ENCODE results near the gene FAM163A.

GRCh38 chr1:179707406-179707805, 35.7 kb upstream of the FAM163A start:
- TF ChIP-seq, protein P1, sequence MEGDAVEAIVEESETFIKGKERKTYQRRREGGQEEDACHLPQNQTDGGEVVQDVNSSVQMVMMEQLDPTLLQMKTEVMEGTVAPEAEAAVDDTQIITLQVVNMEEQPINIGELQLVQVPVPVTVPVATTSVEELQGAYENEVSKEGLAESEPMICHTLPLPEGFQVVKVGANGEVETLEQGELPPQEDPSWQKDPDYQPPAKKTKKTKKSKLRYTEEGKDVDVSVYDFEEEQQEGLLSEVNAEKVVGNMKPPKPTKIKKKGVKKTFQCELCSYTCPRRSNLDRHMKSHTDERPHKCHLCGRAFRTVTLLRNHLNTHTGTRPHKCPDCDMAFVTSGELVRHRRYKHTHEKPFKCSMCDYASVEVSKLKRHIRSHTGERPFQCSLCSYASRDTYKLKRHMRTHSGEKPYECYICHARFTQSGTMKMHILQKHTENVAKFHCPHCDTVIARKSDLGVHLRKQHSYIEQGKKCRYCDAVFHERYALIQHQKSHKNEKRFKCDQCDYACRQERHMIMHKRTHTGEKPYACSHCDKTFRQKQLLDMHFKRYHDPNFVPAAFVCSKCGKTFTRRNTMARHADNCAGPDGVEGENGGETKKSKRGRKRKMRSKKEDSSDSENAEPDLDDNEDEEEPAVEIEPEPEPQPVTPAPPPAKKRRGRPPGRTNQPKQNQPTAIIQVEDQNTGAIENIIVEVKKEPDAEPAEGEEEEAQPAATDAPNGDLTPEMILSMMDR (IDR thresholded peaks at IDR 0.05): no peak
- no peak for TF ChIP-seq POLR2A (IDR thresholded peaks at IDR 0.05)
- no peak for TF ChIP-seq EP300 (IDR thresholded peaks at IDR 0.05)
